ENCODE measurements around the gene RBFOX1. TPM values are rescaled to one million over a fixed set of nuclear protein-coding genes. Genes with fewer than 3 reads are reported as not detected.

Gene RBFOX1
- total RNA-seq, 1 experiment from 2014 or later: not detected

GRCh38 chr16:7680296-7680695 lies 347.7 kb downstream of the RBFOX1 start:
- H2AFZ ChIP-seq (ENCODE audit: low read depth, low read length, poor library complexity, severe bottlenecking): no peak overlapping the region
- no peak overlapping the region for H3K9ac ChIP-seq (ENCODE audit: low read length)
- no peaks in the 10 kb centered on the region for H3K36me3 ChIP-seq (ENCODE audit: control insufficient read depth in 1 of 2, insufficient read depth in 2 of 2, low read length in 2 of 2)
- CTCF ChIA-PET: no interaction called here
- RAD21 ChIA-PET (ENCODE audit: low non-redundant PET in 1 of 2, low total read pairs in 2 of 2, uncharacterized antibody in 2 of 2, unreplicated experiment in 2 of 2): no interaction called here
- no peaks in the 10 kb centered on the region for H3K4me1 ChIP-seq (ENCODE audit: control insufficient read depth in 1 of 2, insufficient read depth in 2 of 2, low read length in 2 of 2)
- H3K4me2 ChIP-seq (ENCODE audit: low read length): no peak overlapping the region
- no peaks in the 10 kb centered on the region for H3K27me3 ChIP-seq (ENCODE audit: insufficient read depth, low read length)
- TF ChIP-seq EZH2phosphoT487 (IDR thresholded peaks at IDR 0.05; ENCODE audit: borderline replicate concordance) (no peak), POLR2A (IDR thresholded peaks at IDR 0.05; ENCODE audit: borderline replicate concordance, extremely low read depth, insufficient read depth, insufficient read length) (no peak), ZNF274 (IDR thresholded peaks at IDR 0.05; ENCODE audit: low read depth, low read length) (no peak), FOSL1 (IDR thresholded peaks at IDR 0.05; ENCODE audit: low read depth) (no peak), SP1 (IDR thresholded peaks at IDR 0.05; ENCODE audit: low read depth) (no peak), ELF1 (IDR thresholded peaks at IDR 0.05; ENCODE audit: borderline replicate concordance, low read depth) (no peak)
- TF ChIP-seq, protein P1, sequence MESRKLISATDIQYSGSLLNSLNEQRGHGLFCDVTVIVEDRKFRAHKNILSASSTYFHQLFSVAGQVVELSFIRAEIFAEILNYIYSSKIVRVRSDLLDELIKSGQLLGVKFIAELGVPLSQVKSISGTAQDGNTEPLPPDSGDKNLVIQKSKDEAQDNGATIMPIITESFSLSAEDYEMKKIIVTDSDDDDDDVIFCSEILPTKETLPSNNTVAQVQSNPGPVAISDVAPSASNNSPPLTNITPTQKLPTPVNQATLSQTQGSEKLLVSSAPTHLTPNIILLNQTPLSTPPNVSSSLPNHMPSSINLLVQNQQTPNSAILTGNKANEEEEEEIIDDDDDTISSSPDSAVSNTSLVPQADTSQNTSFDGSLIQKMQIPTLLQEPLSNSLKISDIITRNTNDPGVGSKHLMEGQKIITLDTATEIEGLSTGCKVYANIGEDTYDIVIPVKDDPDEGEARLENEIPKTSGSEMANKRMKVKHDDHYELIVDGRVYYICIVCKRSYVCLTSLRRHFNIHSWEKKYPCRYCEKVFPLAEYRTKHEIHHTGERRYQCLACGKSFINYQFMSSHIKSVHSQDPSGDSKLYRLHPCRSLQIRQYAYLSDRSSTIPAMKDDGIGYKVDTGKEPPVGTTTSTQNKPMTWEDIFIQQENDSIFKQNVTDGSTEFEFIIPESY (IDR thresholded peaks at IDR 0.05; ENCODE audit: extremely low read depth, insufficient replicate concordance, low read length): no peak
- H3K9me2 ChIP-seq (ENCODE audit: insufficient read depth): no peaks in the 10 kb centered on the region
- no peak for DNase-seq (ENCODE audit: low read depth, low spot score)
- peaks cover 6 to 28% of the 10 kb centered on the region in 2 experiments; a peak in 2 of 4 replicates for H3K9me3 ChIP-seq (ENCODE audit: control insufficient read depth in 1 of 2, insufficient read depth in 1 of 2, low read depth in 1 of 2, low read length in 2 of 2)
- no peak for ATAC-seq
- H3K4me3 ChIP-seq (replicated peaks in 1 of 2; ENCODE audit: low read depth in 1 of 2, low read length in 2 of 2): no peak overlapping the region
- no peaks in the 10 kb centered on the region for H4K20me1 ChIP-seq (ENCODE audit: insufficient read depth)
- no peaks in the 10 kb centered on the region for H3K79me2 ChIP-seq (ENCODE audit: insufficient read depth, low read length)
- POLR2A ChIA-PET: no interaction called here
- intact Hi-C loops (cut with micrococcal nuclease): no loop called here
- H3K27ac ChIP-seq (ENCODE audit: low read depth, low read length): no peak overlapping the region
- BruUV-seq (replicated peaks): no TSS peak

GRCh38 chr16:7688811-7689210 lies 356.2 kb downstream of the RBFOX1 start:
- CTCF ChIA-PET: no interaction called here
- no peak for ATAC-seq
- no TSS peak for BruUV-seq (replicated peaks)
- TF ChIP-seq SIN3A (IDR thresholded peaks at IDR 0.05; ENCODE audit: low read depth) (no peak), SRF (IDR thresholded peaks at IDR 0.05; ENCODE audit: low read depth) (no peak), FOSL1 (IDR thresholded peaks at IDR 0.05; ENCODE audit: low read depth) (no peak), SP1 (IDR thresholded peaks at IDR 0.05; ENCODE audit: low read depth) (no peak), RAD21 (IDR thresholded peaks at IDR 0.05; ENCODE audit: low read depth) (no peak)
- Histone ChIP-seq H4K20me1 (ENCODE audit: insufficient read depth) (no peaks in the 10 kb centered on the region), H3K36me3 (ENCODE audit: control insufficient read depth in 1 of 2, insufficient read depth in 2 of 2, low read length in 2 of 2) (no peaks in the 10 kb centered on the region), H3K9me2 (ENCODE audit: insufficient read depth) (no peaks in the 10 kb centered on the region), H2AFZ (ENCODE audit: low read depth, low read length, poor library complexity, severe bottlenecking) (no peak overlapping the region), H3K27ac (ENCODE audit: low read depth, low read length) (no peak overlapping the region), H3K4me1 (ENCODE audit: control insufficient read depth in 1 of 2, insufficient read depth in 2 of 2, low read length in 2 of 2) (no peaks in the 10 kb centered on the region), H3K27me3 (ENCODE audit: insufficient read depth, low read length) (no peaks in the 10 kb centered on the region), H3K9ac (ENCODE audit: low read length) (no peak overlapping the region), H3K79me2 (ENCODE audit: insufficient read depth, low read length) (no peaks in the 10 kb centered on the region), H3K9me3 (ENCODE audit: control insufficient read depth in 1 of 2, insufficient read depth in 1 of 2, low read depth in 1 of 2, low read length in 2 of 2) (peaks cover 5 to 21% of the 10 kb centered on the region in 2 experiments; a peak in 2 of 4 replicates), H3K4me3 (replicated peaks in 1 of 2; ENCODE audit: low read depth in 1 of 2, low read length in 2 of 2) (no peak overlapping the region), H3K4me2 (ENCODE audit: low read length) (no peak overlapping the region)
- POLR2A ChIA-PET: no interaction called here
- DNase-seq (ENCODE audit: low read depth, low spot score): no peak
- RAD21 ChIA-PET (ENCODE audit: low non-redundant PET in 1 of 2, low total read pairs in 2 of 2, uncharacterized antibody in 2 of 2, unreplicated experiment in 2 of 2): no interaction called here
- intact Hi-C loops (cut with micrococcal nuclease): no loop called here
